ENCODE data around the gene TOLLIP.

TOLLIP gene

DNA sequence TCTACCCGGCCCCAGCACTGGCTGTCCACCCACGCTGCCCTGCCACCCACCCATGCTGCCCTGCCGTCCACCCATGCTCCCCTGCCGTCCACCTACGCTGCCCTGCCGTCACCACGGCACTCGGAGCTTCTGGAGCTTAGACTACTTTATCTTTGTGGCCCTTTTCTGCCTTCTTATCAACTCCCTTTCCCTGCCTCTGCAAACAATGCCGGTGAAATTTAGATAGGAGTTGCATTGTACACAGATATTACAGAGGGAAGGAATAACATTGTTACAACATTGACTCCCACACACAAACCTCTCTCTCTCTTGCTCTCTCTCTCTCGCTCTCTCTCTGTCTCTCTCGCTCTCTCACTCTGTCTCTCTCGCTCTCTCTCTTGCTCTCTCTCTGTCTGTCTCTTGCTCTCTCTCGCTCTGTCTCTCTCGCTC lies 46.6 kb upstream of the TOLLIP start:
- Histone ChIP-seq H3K14ac (ENCODE audit: low read length) (no peak overlapping the region), H3K9me3 (replicated peaks in 1 of 2; ENCODE audit: control insufficient read depth in 2 of 2, insufficient read depth in 1 of 2, low read depth in 1 of 2, low read length in 2 of 2) (peaks cover 0 to 9% of the 10 kb centered on the region in 2 donors), H3K36me3 (replicated peaks in 1 of 2; ENCODE audit: control insufficient read depth in 2 of 2, insufficient read depth in 2 of 2, low read length in 2 of 2) (no peaks in the 10 kb centered on the region), H2BK12ac (ENCODE audit: low read length) (no peak overlapping the region), H3K27me3 (ENCODE audit: control insufficient read depth in 3 of 3, insufficient read depth in 3 of 3, low read depth in 1 of 3, low read length in 3 of 3) (peaks cover 0 to 16% (median 2%) of the 10 kb centered on the region in 3 experiments), H3K4ac (ENCODE audit: low read length) (no peak overlapping the region), H2AFZ (ENCODE audit: low read length) (no peak overlapping the region), H2BK15ac (ENCODE audit: low read length) (no peak overlapping the region), H4K8ac (ENCODE audit: low read depth, low read length) (no peak overlapping the region), H3K79me1 (ENCODE audit: low read depth, low read length) (peaks cover 5% of the 10 kb centered on the region), H3K9ac (ENCODE audit: low read depth, low read length, poor library complexity) (no peak overlapping the region), H4K91ac (ENCODE audit: low read depth, low read length, poor library complexity) (no peak overlapping the region), H3K18ac (ENCODE audit: low read length) (no peak overlapping the region), H2BK5ac (ENCODE audit: low read length) (no peak overlapping the region), H3K4me1 (ENCODE audit: control insufficient read depth in 2 of 2, insufficient read depth in 1 of 2, low read depth in 1 of 2, low read length in 2 of 2) (no peaks in the 10 kb centered on the region), H3K4me2 (ENCODE audit: insufficient read depth, low read length, poor library complexity, severe bottlenecking) (no peak overlapping the region), H3K4me3 (ENCODE audit: low read length in 2 of 2) (no peak overlapping the region), H3K23ac (ENCODE audit: low read depth, low read length, poor library complexity) (no peak overlapping the region), H2BK120ac (ENCODE audit: low read depth, low read length) (no peak overlapping the region), H2AK5ac (ENCODE audit: low read depth, low read length) (no peak overlapping the region), H3K27ac (replicated peaks; ENCODE audit: low read length) (no peak overlapping the region)
- WGBS, 2 donors (ENCODE audit: extremely low coverage in 2 of 2, insufficient read length in 2 of 2, insufficient replicate concordance in 1 of 2), result no CpG with 5 or more reads among the region's 14 CpGs
- no peak for DNase-seq (ENCODE audit: low spot score)

DNA sequence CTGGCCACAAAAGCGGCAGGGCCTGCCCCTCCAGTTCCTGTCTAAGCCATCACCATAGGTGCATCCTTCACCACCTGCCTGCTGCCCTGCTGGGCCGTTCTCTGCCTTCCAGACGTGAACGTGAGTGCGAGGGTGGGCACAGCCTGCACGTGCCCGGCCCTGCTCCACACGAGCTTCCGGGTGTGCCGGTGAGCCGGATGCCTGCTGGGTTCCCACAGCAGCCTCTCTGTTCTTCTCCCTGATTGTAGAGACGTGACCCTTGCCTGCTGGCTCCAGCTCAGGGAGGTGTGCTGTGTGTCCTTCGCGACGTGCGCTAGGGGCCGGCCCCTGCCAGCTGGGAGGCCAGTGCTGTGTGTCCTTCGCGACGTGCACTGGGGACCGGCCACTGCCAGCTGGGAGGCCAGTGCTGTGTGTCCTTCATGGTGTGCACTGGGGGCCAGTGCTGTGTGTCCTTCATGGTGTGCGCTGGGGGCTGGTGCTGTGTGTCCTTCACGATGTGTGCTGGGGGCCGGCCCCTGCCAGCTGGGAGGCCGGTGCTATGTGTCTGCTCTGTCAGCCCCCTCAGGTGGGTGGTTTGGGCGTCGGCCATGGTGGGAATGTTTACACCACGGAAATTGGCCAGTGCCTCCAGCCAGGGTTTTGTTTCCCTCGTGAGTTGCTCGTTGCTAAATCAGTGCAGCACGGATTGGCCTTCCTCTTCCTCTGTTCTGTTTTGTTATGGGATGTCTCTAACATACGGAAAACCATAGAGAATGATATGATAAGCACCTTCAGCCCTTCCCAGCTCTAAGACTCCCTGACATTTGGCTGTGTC lies 44.9 kb upstream of the TOLLIP start:
- Histone ChIP-seq H3K79me1 (ENCODE audit: low read depth, low read length) (peaks cover 2% of the 10 kb centered on the region), H2BK15ac (ENCODE audit: low read length) (peak overlapping the region; percentile 47), H2BK5ac (ENCODE audit: low read length) (peak overlapping the region; percentile 82), H3K36me3 (replicated peaks in 1 of 2; ENCODE audit: control insufficient read depth in 2 of 2, insufficient read depth in 2 of 2, low read length in 2 of 2) (no peaks in the 10 kb centered on the region), H2BK120ac (ENCODE audit: low read depth, low read length) (no peak overlapping the region), H4K8ac (ENCODE audit: low read depth, low read length) (no peak overlapping the region), H3K18ac (ENCODE audit: low read length) (peak overlapping the region; percentile 76), H2AK5ac (ENCODE audit: low read depth, low read length) (peak overlapping the region; percentile 81), H3K27me3 (ENCODE audit: control insufficient read depth in 3 of 3, insufficient read depth in 3 of 3, low read depth in 1 of 3, low read length in 3 of 3) (peaks cover 0 to 27% (median 2%) of the 10 kb centered on the region in 3 experiments), H3K4ac (ENCODE audit: low read length) (peak overlapping the region; percentile 23), H3K4me3 (ENCODE audit: low read length in 2 of 2) (no peak overlapping the region), H3K9ac (ENCODE audit: low read depth, low read length, poor library complexity) (peak overlapping the region; percentile 44), H3K4me2 (ENCODE audit: insufficient read depth, low read length, poor library complexity, severe bottlenecking) (no peak overlapping the region), H3K9me3 (replicated peaks in 1 of 2; ENCODE audit: control insufficient read depth in 2 of 2, insufficient read depth in 1 of 2, low read depth in 1 of 2, low read length in 2 of 2) (no peaks in the 10 kb centered on the region), H3K14ac (ENCODE audit: low read length) (peak overlapping the region; percentile 71), H2AFZ (ENCODE audit: low read length) (no peak overlapping the region), H3K23ac (ENCODE audit: low read depth, low read length, poor library complexity) (peak overlapping the region; percentile 68), H3K27ac (replicated peaks; ENCODE audit: low read length) (no peak overlapping the region), H4K91ac (ENCODE audit: low read depth, low read length, poor library complexity) (no peak overlapping the region), H3K4me1 (ENCODE audit: control insufficient read depth in 2 of 2, insufficient read depth in 1 of 2, low read depth in 1 of 2, low read length in 2 of 2) (peaks cover 7 to 10% of the 10 kb centered on the region in 2 donors), H2BK12ac (ENCODE audit: low read length) (peak overlapping the region; percentile 88)
- WGBS, 2 donors (ENCODE audit: extremely low coverage in 2 of 2, insufficient read length in 2 of 2, insufficient replicate concordance in 1 of 2), result no CpG with 5 or more reads among the region's 32 CpGs
- no peak for DNase-seq (ENCODE audit: low spot score)

DNA sequence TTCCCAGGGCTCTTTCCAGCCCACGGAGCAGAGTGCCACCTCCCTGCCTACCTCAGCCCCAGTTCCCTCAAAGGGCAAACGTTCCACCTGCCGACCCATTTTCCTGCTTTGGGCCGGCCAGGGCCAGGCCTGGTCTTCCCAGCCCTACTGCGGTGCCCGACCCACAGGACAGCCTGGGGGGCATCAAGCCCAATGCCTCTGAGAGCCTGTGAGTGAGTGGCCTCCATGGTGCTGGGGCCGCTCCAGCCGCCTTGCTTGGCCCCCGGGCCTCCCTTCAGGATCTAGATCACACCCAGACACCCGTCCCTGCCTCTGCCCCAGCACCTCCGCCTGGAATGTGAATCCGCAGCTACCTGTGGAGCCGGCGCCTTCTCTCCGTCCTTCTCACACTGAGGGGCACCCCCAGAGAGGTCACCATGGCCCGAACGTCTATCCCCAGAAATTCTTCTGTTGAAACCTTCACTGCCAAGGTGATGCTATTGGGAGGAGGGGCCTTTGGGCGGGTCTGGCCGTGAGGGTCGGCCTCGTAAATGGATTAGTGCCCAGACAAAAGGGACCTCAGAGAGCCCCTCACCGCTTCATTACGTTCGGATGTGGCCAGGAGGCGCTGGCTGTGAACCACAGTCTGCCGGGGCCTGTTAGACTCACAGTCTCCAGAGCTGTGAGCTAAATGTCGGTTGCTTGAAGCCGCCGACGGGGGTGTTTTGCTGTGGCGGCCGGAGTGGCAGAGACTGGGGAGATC lies 44.1 kb upstream of the TOLLIP start:
- H3K4me2 ChIP-seq (ENCODE audit: insufficient read depth, low read length, poor library complexity, severe bottlenecking), result no peak overlapping the region
- H3K4me1 ChIP-seq (ENCODE audit: control insufficient read depth in 2 of 2, insufficient read depth in 1 of 2, low read depth in 1 of 2, low read length in 2 of 2), result peaks cover 15 to 18% of the 10 kb centered on the region in 2 donors

More for the DNA sequence above, 44.1 kb upstream of the TOLLIP start:
- no peak overlapping the region for H4K91ac ChIP-seq (ENCODE audit: low read depth, low read length, poor library complexity)
- H2BK15ac ChIP-seq (ENCODE audit: low read length), result peak overlapping the region; percentile 67
- peak overlapping the region; percentile 66 for H3K4ac ChIP-seq (ENCODE audit: low read length)
- peak overlapping the region; percentile 93 for H2BK5ac ChIP-seq (ENCODE audit: low read length)
- peaks cover 2% of the 10 kb centered on the region for H3K79me1 ChIP-seq (ENCODE audit: low read depth, low read length)
- peak overlapping the region; percentile 57 for H3K18ac ChIP-seq (ENCODE audit: low read length)
- peak overlapping the region; percentile 97 for H2AK5ac ChIP-seq (ENCODE audit: low read depth, low read length)
- peak overlapping the region; percentile 71 for H3K14ac ChIP-seq (ENCODE audit: low read length)
- no peak overlapping the region for H2AFZ ChIP-seq (ENCODE audit: low read length)
- WGBS, 2 donors (ENCODE audit: extremely low coverage in 2 of 2, insufficient read length in 2 of 2, insufficient replicate concordance in 1 of 2), result no CpG with 5 or more reads among the region's 32 CpGs
- H3K9me3 ChIP-seq (replicated peaks in 1 of 2; ENCODE audit: control insufficient read depth in 2 of 2, insufficient read depth in 1 of 2, low read depth in 1 of 2, low read length in 2 of 2), result no peaks in the 10 kb centered on the region
- H2BK12ac ChIP-seq (ENCODE audit: low read length), result peak overlapping the region; percentile 84
- no peak overlapping the region for H3K27ac ChIP-seq (replicated peaks; ENCODE audit: low read length)
- H3K36me3 ChIP-seq (replicated peaks in 1 of 2; ENCODE audit: control insufficient read depth in 2 of 2, insufficient read depth in 2 of 2, low read length in 2 of 2), result no peaks in the 10 kb centered on the region
- no peak overlapping the region for H3K9ac ChIP-seq (ENCODE audit: low read depth, low read length, poor library complexity)
- peaks cover 0 to 27% (median 2%) of the 10 kb centered on the region in 3 experiments for H3K27me3 ChIP-seq (ENCODE audit: control insufficient read depth in 3 of 3, insufficient read depth in 3 of 3, low read depth in 1 of 3, low read length in 3 of 3)
- H3K4me3 ChIP-seq (ENCODE audit: low read length in 2 of 2), result no peak overlapping the region
- H3K23ac ChIP-seq (ENCODE audit: low read depth, low read length, poor library complexity), result peak overlapping the region; percentile 68
- no peak for DNase-seq (ENCODE audit: low spot score)
- H2BK120ac ChIP-seq (ENCODE audit: low read depth, low read length), result no peak overlapping the region
- no peak overlapping the region for H4K8ac ChIP-seq (ENCODE audit: low read depth, low read length)
